ENCODE data around the gene NARF. TPM values are rescaled to one million over a fixed set of nuclear protein-coding genes. Genes with fewer than 3 reads are reported as not detected.

NARF gene
- total RNA-seq, 1 experiment from 2014 or later, result 58.5 TPM

Other genes starting within 250 kb of the NARF start
- gene CCDC57, start 245.9 kb upstream of the NARF start, total RNA-seq (2014; rRNA removed; shearing (Covaris generic)), result 8.2 and 9.4 TPM in 2 replicates
- gene SLC16A3, start 229.7 kb upstream of the NARF start, total RNA-seq (2014; rRNA removed; shearing (Covaris generic)), result 149 and 249 TPM in 2 replicates
- 26.0 and 33.7 TPM in 2 replicates for gene CSNK1D, start 185.0 kb upstream of the NARF start, total RNA-seq (2014; rRNA removed; shearing (Covaris generic))
- gene CD7, start 141.1 kb upstream of the NARF start, total RNA-seq (2014; rRNA removed; shearing (Covaris generic)), result not detected in 2 replicates
- 5.3 and 6.3 TPM in 2 replicates for gene SECTM1, start 125.0 kb upstream of the NARF start, total RNA-seq (2014; rRNA removed; shearing (Covaris generic))
- gene TEX19, start 99.5 kb upstream of the NARF start, total RNA-seq (2014; rRNA removed; shearing (Covaris generic)), result 0.19 and 0.34 TPM in 2 replicates
- gene UTS2R, start 87.0 kb upstream of the NARF start, total RNA-seq (2014; rRNA removed; shearing (Covaris generic)), result 0.18 TPM in 1 of 2 replicates, not detected in the other
- gene HEXD, start 40.4 kb upstream of the NARF start, total RNA-seq (2014; rRNA removed; shearing (Covaris generic)), result 16.3 and 21.7 TPM in 2 replicates
- gene OGFOD3, start 40.2 kb upstream of the NARF start, total RNA-seq (2014; rRNA removed; shearing (Covaris generic)), result 87.6 and 105 TPM in 2 replicates
- 71.4 and 106 TPM in 2 replicates for gene CYBC1, start 8.0 kb upstream of the NARF start, total RNA-seq (2014; rRNA removed; shearing (Covaris generic))
- gene FOXK2, start 61.0 kb downstream of the NARF start, total RNA-seq (2014; rRNA removed; shearing (Covaris generic)), result 39.3 and 54.9 TPM in 2 replicates
- 157 and 203 TPM in 2 replicates for gene WDR45B, start 189.7 kb downstream of the NARF start, total RNA-seq (2014; rRNA removed; shearing (Covaris generic))
- 11.2 and 30.9 TPM in 2 replicates for gene RAB40B, start 240.0 kb downstream of the NARF start, total RNA-seq (2014; rRNA removed; shearing (Covaris generic))

Data from SJSA1 (cell line).